NCI-H2196 (cell line): ENCODE results near the gene ADGRV1.

Source experiments
- DNase-seq: peaks from one replicate; lab custom pipeline; 2025; ENCODE audit not compliant: unreplicated experiment; lab: John Stamatoyannopoulos, UW

The ADGRV1 gene

GRCh38 chr5:91182763-91183162 lies 624.2 kb downstream of the ADGRV1 start:
- DNase-seq, result no peak

GRCh38 chr5:91183743-91184142 lies 625.1 kb downstream of the ADGRV1 start:
- DNase-seq, result no peak

- no peak for DNase-seq
Measured at GRCh38 chr5:91186101-91186500, 627.5 kb downstream of the ADGRV1 start.

GRCh38 chr5:91187032-91187431 lies 628.4 kb downstream of the ADGRV1 start:
- no peak for DNase-seq

GRCh38 chr5:91188755-91189154 lies 630.2 kb downstream of the ADGRV1 start:
- no peak for DNase-seq

DNA sequence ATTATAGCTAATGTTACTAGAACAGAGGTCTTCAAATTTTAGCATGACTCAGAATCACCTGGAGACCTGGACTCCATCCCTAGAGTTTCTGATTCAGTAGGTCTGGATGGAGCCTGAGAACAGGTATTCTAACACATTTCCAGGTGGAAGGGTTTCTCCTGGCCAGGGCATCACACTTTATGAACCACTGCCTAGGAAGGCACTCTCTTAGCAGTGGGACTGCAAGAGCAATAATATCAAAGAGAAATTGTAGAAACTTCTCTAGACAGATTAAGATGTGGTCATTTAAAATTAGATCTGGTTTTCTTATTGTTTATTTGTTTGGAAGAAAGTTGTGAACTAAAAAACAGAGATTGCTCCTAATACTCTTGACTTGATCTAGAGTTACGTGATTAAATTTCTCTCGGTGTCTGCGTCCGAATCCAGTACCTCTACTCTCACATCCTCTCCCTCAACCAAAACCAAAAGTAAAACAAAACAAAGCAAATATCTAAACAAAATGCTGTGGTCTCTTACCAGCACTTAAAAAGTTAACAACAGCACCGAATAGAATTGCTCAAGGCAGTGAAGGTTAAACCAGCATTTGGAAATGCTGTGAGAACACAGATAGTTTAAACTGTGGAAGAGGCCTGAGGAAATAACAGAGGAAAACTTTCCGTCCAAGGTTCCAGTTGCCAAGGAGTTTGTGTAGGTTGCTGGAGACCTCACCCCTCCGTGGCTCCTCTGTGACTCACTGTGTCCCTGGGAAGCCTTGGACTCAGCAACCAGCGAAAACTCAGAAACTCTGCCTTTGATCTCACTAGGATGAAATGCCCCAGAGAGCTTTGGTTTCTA lies 631.1 kb downstream of the ADGRV1 start:
- no peak for DNase-seq

DNA sequence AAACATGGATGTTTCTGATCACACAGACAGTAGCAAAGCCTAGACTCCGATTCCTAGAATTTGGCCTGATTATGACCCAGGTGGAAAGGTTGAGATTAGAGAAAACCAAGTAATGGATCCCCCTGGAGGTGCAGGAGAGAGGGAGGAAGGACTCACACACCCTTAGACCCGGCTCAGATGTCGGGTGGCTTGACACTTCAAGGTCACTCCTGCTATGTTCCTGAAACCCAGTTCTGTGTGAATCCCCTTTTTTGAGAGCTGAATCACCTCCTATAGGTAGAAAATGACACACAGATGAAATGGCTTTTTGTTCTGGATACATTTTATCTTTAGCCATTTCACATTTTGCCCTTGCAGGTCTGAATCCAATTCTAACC lies 631.7 kb downstream of the ADGRV1 start:
- no peak for DNase-seq

GRCh38 chr5:91194824-91195381 lies 636.3 kb downstream of the ADGRV1 start:
- DNase-seq, result no peak

DNA sequence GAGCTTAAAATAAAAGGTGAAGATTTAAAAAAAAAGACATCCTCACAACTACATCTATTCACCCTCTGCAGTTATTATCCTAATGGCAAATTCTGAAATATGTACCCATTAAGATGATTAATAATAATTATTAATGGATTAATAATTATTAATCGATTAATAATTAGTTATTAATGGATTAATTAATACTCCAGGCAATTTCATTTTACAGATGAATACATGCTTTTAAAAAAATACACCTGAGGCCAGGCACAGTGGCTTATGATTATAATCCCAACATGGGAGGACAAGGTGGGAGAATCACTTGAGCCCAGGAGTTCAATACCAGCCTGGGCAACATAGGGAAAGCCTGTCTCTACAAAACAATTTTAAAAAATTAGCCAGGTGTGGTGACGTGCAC lies 642.1 kb downstream of the ADGRV1 start:
- no peak for DNase-seq

- no peak for DNase-seq
Measured at GRCh38 chr5:91206103-91206502, 647.5 kb downstream of the ADGRV1 start.

DNA sequence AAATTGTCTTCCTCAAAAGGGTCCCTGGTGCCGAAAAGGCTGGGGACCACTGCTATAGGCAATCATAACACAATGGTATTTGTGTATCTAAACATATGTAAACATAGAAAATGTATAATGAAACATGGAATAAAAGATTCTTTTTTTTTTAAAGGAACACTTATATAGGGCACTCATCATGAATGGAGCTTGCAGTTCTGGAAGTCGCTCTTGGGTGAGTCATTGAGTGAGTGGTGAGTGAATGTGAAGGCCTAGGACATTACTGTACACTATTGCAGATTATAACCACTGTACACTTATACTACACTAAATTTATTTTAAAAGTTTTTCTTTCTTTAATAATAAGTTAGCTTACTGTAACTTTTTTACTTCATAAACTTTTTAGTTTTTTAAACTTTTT lies 648.1 kb downstream of the ADGRV1 start:
- DNase-seq, result no peak

- DNase-seq, result no peak
Measured at GRCh38 chr5:91207248-91207647, 648.7 kb downstream of the ADGRV1 start.

GRCh38 chr5:91211997-91212713 lies 653.6 kb downstream of the ADGRV1 start:
- no peak for DNase-seq

DNA sequence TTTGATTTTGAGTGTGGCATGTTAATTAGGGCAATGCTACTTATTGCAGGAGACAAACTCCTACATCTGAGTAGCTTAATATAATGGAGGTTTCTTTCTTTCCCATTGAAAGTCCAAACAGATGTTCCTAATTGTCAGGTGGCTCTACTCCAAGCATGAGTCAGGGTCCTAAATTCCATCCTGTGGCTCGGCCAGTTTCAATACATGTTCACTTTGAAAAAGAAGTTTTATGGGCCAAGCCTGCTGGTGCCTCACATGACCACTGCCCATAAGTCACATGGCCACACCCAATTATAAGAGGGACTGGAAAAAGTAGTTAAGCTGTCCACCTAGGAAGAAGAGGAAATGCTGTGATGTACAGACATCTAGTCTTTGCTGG lies 654.1 kb downstream of the ADGRV1 start:
- no peak for DNase-seq
